Measurements from ENCODE around the gene METTL9. TPM values are rescaled to one million over a fixed set of nuclear protein-coding genes. Genes with fewer than 3 reads are reported as not detected.

Gene METTL9
- polyA plus RNA-seq, 3 donors: 181 to 400 (median 373) TPM

- no peaks in the 10 kb centered on the region for H4K20me1 ChIP-seq (ENCODE audit: insufficient read depth, low read length)
- H3K79me2 ChIP-seq (ENCODE audit: insufficient read depth, low read length): peaks cover 24% of the 10 kb centered on the region
- intact Hi-C loops (cut with micrococcal nuclease): loop anchor here (5.0 to 10.0 kb wide), 2 partner anchors 37 to 604 kb away; no protein-coding TSS in a partner anchor
- TF ChIP-seq CTCF (IDR thresholded peaks at IDR 0.05): no peak
- H3K36me3 ChIP-seq (replicated peaks in 1 of 2; ENCODE audit: control insufficient read depth in 1 of 2, insufficient read depth in 2 of 2, low read length in 2 of 2): no peaks in the 10 kb centered on the region
- DNase-seq: peak; percentile 39 to 73 (median 61)
- peak overlapping the region; percentile 84 for H3K27ac ChIP-seq (ENCODE audit: low read depth in 1 of 2, low read length in 2 of 2)
- H3K9me3 Mint-ChIP-seq: no peaks in the 10 kb centered on the region
- H3K4me3 ChIP-seq (replicated peaks in 1 of 3; ENCODE audit: low read depth in 2 of 3, low read length in 3 of 3): peak overlapping the region in 2 of 3 experiments; percentile 11 to 53
- peak overlapping the region; percentile 63 for H3K4me2 ChIP-seq (replicated peaks; ENCODE audit: extremely low read depth, low read length, poor library complexity, severe bottlenecking)
- no peaks in the 10 kb centered on the region for H3K9me3 ChIP-seq (replicated peaks in 1 of 2; ENCODE audit: control insufficient read depth in 1 of 2, insufficient read depth in 1 of 2, low read length in 2 of 2)
- H3K27ac Mint-ChIP-seq: peak overlapping the region; percentile 89 to 96 (median 94)
- H3K4me1 ChIP-seq (ENCODE audit: control insufficient read depth in 1 of 2, insufficient read depth in 2 of 2, low read length in 2 of 2): peaks cover 71 to 82% of the 10 kb centered on the region in 2 donors
- WGBS (ENCODE audit: insufficient coverage): no CpG with 5 or more reads among the region's 2 CpGs
- peak overlapping the region; percentile 39 to 48 for H3K4me3 Mint-ChIP-seq
- no peaks in the 10 kb centered on the region for H3K27me3 ChIP-seq (ENCODE audit: control insufficient read depth in 2 of 2, insufficient read depth in 2 of 2, low read length in 2 of 2)
- no peaks in the 10 kb centered on the region for H3K36me3 Mint-ChIP-seq
- H3K9ac ChIP-seq (ENCODE audit: insufficient read depth, low read length, poor library complexity, severe bottlenecking): peak overlapping the region; percentile 36
- H2AFZ ChIP-seq (ENCODE audit: insufficient read depth, low read depth, low read length, poor library complexity, severe bottlenecking): no peak overlapping the region
- peaks cover 0 to 3% (median 0%) of the 10 kb centered on the region in 3 donors for H3K27me3 Mint-ChIP-seq (ENCODE audit: low read depth in 3 of 3)
- H3K4me1 Mint-ChIP-seq: peaks cover 70% of the 10 kb centered on the region
These were observed 8.6 kb upstream of the METTL9 start for GRCh38 chr16:21590796-21591195.

- Histone ChIP-seq H3K79me2 (ENCODE audit: insufficient read depth, low read length) (peaks cover 25% of the 10 kb centered on the region), H3K9ac (ENCODE audit: insufficient read depth, low read length, poor library complexity, severe bottlenecking) (no peak overlapping the region), H3K4me3 (replicated peaks in 1 of 3; ENCODE audit: low read depth in 2 of 3, low read length in 3 of 3) (no peak overlapping the region), H3K27me3 (ENCODE audit: control insufficient read depth in 2 of 2, insufficient read depth in 2 of 2, low read length in 2 of 2) (no peaks in the 10 kb centered on the region), H3K27ac (ENCODE audit: low read depth in 1 of 2, low read length in 2 of 2) (peak overlapping the region in 1 of 2 donors; percentile 84), H3K9me3 (replicated peaks in 1 of 2; ENCODE audit: control insufficient read depth in 1 of 2, insufficient read depth in 1 of 2, low read length in 2 of 2) (no peaks in the 10 kb centered on the region), H3K4me2 (replicated peaks; ENCODE audit: extremely low read depth, low read length, poor library complexity, severe bottlenecking) (no peak overlapping the region), H4K20me1 (ENCODE audit: insufficient read depth, low read length) (no peaks in the 10 kb centered on the region), H2AFZ (ENCODE audit: insufficient read depth, low read depth, low read length, poor library complexity, severe bottlenecking) (no peak overlapping the region), H3K36me3 (replicated peaks in 1 of 2; ENCODE audit: control insufficient read depth in 1 of 2, insufficient read depth in 2 of 2, low read length in 2 of 2) (no peaks in the 10 kb centered on the region), H3K4me1 (ENCODE audit: control insufficient read depth in 1 of 2, insufficient read depth in 2 of 2, low read length in 2 of 2) (peaks cover 75 to 90% of the 10 kb centered on the region in 2 donors)
- peaks cover 71% of the 10 kb centered on the region for H3K4me1 Mint-ChIP-seq
- no peak for DNase-seq
- no peak for TF ChIP-seq CTCF (IDR thresholded peaks at IDR 0.05)
- H3K9me3 Mint-ChIP-seq: no peaks in the 10 kb centered on the region
- peak overlapping the region in 4 of 7 donors; percentile 46 to 79 (median 72) for H3K27ac Mint-ChIP-seq
- intact Hi-C loops (cut with micrococcal nuclease): loop anchor here (5.0 to 10.0 kb wide), 2 partner anchors 35 to 603 kb away; no protein-coding TSS in a partner anchor
- no peaks in the 10 kb centered on the region for H3K36me3 Mint-ChIP-seq
- WGBS (ENCODE audit: insufficient coverage): 94% methylated on average over 4 of the region's 9 CpGs
- no peaks in the 10 kb centered on the region for H3K27me3 Mint-ChIP-seq (ENCODE audit: low read depth in 3 of 3)
- no peak overlapping the region for H3K4me3 Mint-ChIP-seq
These were observed 7.2 kb upstream of the METTL9 start for GRCh38 chr16:21592191-21592590.

Measured in CD14-positive monocyte (primary cell).